ENCODE data around the gene PNMA8C. TPM values are rescaled to one million over a fixed set of nuclear protein-coding genes. Genes with fewer than 3 reads are reported as not detected.

PNMA8C gene
- total RNA-seq, 1 donor: 0.36 TPM

GRCh38 chr19:46413262-46414031, 15.3 kb downstream of the PNMA8C start, which contains the start of gene CCDC8:
Gene CCDC8, minus strand, starts transcription at chr19:46413564. Its CDS starts 754 bp downstream, at chr19:46412810.
- Histone ChIP-seq H3K9me3 (ENCODE audit: low read depth, low read length) (no peaks in the 10 kb centered on the region), H3K4me2 (ENCODE audit: insufficient read depth, low read length) (peak within 1 kb of the TSS; percentile 83)
- no peak for TF ChIP-seq CTCF (IDR thresholded peaks at IDR 0.05; ENCODE audit: extremely low read depth, low read depth, low read length)

GRCh38 chr19:46412650-46413261, 16.0 kb downstream of the PNMA8C start:
- Histone ChIP-seq H3K27me3 (ENCODE audit: insufficient read depth, low read length) (peaks cover 4% of the 10 kb centered on the region), H2AFZ (ENCODE audit: low read length) (peak overlapping the region; percentile 75), H3K27ac (ENCODE audit: low read depth, low read length) (no peak overlapping the region), H3K4me2 (ENCODE audit: insufficient read depth, low read length) (peak overlapping the region; percentile 83), H4K20me1 (ENCODE audit: insufficient read depth, low read length) (peaks cover 11% of the 10 kb centered on the region), H3K36me3 (ENCODE audit: insufficient read depth, low read length) (no peaks in the 10 kb centered on the region), H3K4me3 (ENCODE audit: insufficient read depth, low read length) (peak overlapping the region; percentile 73), H3K79me2 (ENCODE audit: insufficient read depth, low read length) (peaks cover 11% of the 10 kb centered on the region), H3K9me3 (ENCODE audit: low read depth, low read length) (no peaks in the 10 kb centered on the region), H3K4me1 (ENCODE audit: insufficient read depth, low read length) (peaks cover 14% of the 10 kb centered on the region)
- peak; percentile 62 for DNase-seq (ENCODE audit: insufficient read length, low spot score, missing footprints)
- no peak for TF ChIP-seq CTCF (IDR thresholded peaks at IDR 0.05; ENCODE audit: extremely low read depth, low read depth, low read length)

More at GRCh38 chr19:46413262-46414031, 15.3 kb downstream of the PNMA8C start, which contains the start of gene CCDC8:
- peak within 1 kb of the TSS; percentile 75 for H2AFZ ChIP-seq (ENCODE audit: low read length)
- H3K79me2 ChIP-seq (ENCODE audit: insufficient read depth, low read length): peaks cover 11% of the 10 kb centered on the region
- H3K4me3 ChIP-seq (ENCODE audit: insufficient read depth, low read length): peak within 1 kb of the TSS; percentile 73
- no peaks in the 10 kb centered on the region for H3K27me3 ChIP-seq (ENCODE audit: insufficient read depth, low read length)
- DNase-seq (ENCODE audit: insufficient read length, low spot score, missing footprints): peak; percentile 92
- peaks cover 12% of the 10 kb centered on the region for H3K4me1 ChIP-seq (ENCODE audit: insufficient read depth, low read length)
- H4K20me1 ChIP-seq (ENCODE audit: insufficient read depth, low read length): peaks cover 11% of the 10 kb centered on the region
- H3K36me3 ChIP-seq (ENCODE audit: insufficient read depth, low read length): no peaks in the 10 kb centered on the region
- no peak within 1 kb of the TSS for H3K27ac ChIP-seq (ENCODE audit: low read depth, low read length)

DNA sequence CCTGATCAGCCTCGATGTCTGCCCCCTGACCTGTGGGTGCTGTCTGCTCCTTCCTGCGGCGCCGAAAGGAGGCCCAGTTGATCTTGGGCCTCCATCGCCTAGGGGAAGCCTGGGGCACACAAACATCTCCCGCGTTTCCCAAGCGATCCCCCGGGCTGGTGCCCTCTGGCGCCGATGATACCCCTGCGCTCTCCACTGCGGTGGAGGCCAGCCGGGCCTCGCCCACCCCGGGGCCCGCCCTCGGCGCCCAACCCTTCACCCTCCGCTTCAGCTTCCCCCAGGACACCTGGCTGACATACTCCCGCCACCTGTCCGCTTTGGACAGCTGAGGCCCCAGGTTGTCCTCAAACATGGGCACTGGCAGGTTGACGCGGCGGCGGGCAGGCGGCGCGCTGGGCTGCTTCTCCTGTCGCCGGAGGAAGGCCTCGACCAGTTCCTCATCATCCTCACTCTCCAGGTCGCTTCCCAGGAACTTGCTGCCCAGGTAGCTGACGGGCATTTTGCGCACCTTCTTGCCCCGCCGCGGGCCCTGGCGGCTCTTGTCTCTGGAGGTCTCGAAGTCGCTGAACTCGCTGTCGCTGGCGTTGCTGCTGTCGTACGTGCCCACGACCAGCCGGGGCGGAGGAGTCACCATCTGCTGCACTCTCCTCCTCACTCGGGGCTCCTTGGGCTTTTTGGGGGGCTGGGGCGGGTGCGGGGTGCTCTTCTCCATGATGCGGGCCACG, 16.6 kb downstream of the PNMA8C start:
- H3K27me3 ChIP-seq (ENCODE audit: insufficient read depth, low read length): peaks cover 9% of the 10 kb centered on the region
- peak overlapping the region; percentile 73 for H3K4me3 ChIP-seq (ENCODE audit: insufficient read depth, low read length)
- H4K20me1 ChIP-seq (ENCODE audit: insufficient read depth, low read length): peaks cover 11% of the 10 kb centered on the region
- TF ChIP-seq CTCF (IDR thresholded peaks at IDR 0.05; ENCODE audit: extremely low read depth, low read depth, low read length): no peak
- H3K9me3 ChIP-seq (ENCODE audit: low read depth, low read length): no peaks in the 10 kb centered on the region
- no peak overlapping the region for H3K27ac ChIP-seq (ENCODE audit: low read depth, low read length)
- DNase-seq (ENCODE audit: insufficient read length, low spot score, missing footprints): peak; percentile 47
- H3K4me2 ChIP-seq (ENCODE audit: insufficient read depth, low read length): peak overlapping the region; percentile 83
- H3K4me1 ChIP-seq (ENCODE audit: insufficient read depth, low read length): peaks cover 14% of the 10 kb centered on the region
- no peaks in the 10 kb centered on the region for H3K36me3 ChIP-seq (ENCODE audit: insufficient read depth, low read length)
- no peak overlapping the region for H2AFZ ChIP-seq (ENCODE audit: low read length)
- peaks cover 11% of the 10 kb centered on the region for H3K79me2 ChIP-seq (ENCODE audit: insufficient read depth, low read length)

Measured in osteoblast (primary cell).